Measurements from ENCODE around the gene TBX2.
"Not testable (repeated sequence)": the region's sequence is repeated elsewhere in the genome, so short reads cannot be mapped to it uniquely, and the experiment has no call there.

TBX2 gene

GRCh38 chr17:61429274-61429673 lies 29.6 kb downstream of the TBX2 start:
- no peak for DNase-seq (ENCODE audit: low spot score)
- no peak overlapping the region for H3K27ac ChIP-seq
- no peak for TF ChIP-seq CTCF (IDR thresholded peaks at IDR 0.05)
- H3K4me3 ChIP-seq: no peak overlapping the region

GRCh38 chr17:61429831-61430230 lies 30.2 kb downstream of the TBX2 start:
- H3K4me3 ChIP-seq; H3K27ac ChIP-seq; DNase-seq (ENCODE audit: low spot score): not testable (repeated sequence)

- no peak overlapping the region for H3K27ac ChIP-seq
- no peak for DNase-seq (ENCODE audit: low spot score)
- TF ChIP-seq CTCF (IDR thresholded peaks at IDR 0.05): no peak
- no peak overlapping the region for H3K4me3 ChIP-seq
Measured at GRCh38 chr17:61431594-61432311, 32.1 kb downstream of the TBX2 start.

GRCh38 chr17:61436273-61436672 lies 36.6 kb downstream of the TBX2 start:
- DNase-seq (ENCODE audit: low spot score): no peak
- no peak for TF ChIP-seq CTCF (IDR thresholded peaks at IDR 0.05)
- Histone ChIP-seq H3K27ac (no peak overlapping the region), H3K4me3 (no peak overlapping the region)

- no peak overlapping the region for H3K27ac ChIP-seq
- no peak for DNase-seq (ENCODE audit: low spot score)
- no peak overlapping the region for H3K4me3 ChIP-seq
- TF ChIP-seq CTCF (IDR thresholded peaks at IDR 0.05): no peak
Measured at GRCh38 chr17:61436995-61437704, 37.5 kb downstream of the TBX2 start.

GRCh38 chr17:61440697-61441096 lies 41.1 kb downstream of the TBX2 start:
- no peak overlapping the region for H3K27ac ChIP-seq
- no peak for DNase-seq (ENCODE audit: low spot score)
- H3K4me3 ChIP-seq: no peak overlapping the region
- TF ChIP-seq CTCF (IDR thresholded peaks at IDR 0.05): no peak

GRCh38 chr17:61441507-61441906 lies 41.9 kb downstream of the TBX2 start:
- not testable (repeated sequence) for H3K4me3 ChIP-seq; H3K27ac ChIP-seq; DNase-seq (ENCODE audit: low spot score)

GRCh38 chr17:61442136-61442775 lies 42.6 kb downstream of the TBX2 start:
- H3K4me3 ChIP-seq: no peak overlapping the region
- H3K27ac ChIP-seq: no peak overlapping the region
- TF ChIP-seq CTCF (IDR thresholded peaks at IDR 0.05): no peak
- DNase-seq (ENCODE audit: low spot score): no peak
